Measurements from ENCODE around the gene GLUD2. TPM values are rescaled to one million over a fixed set of nuclear protein-coding genes. Genes with fewer than 3 reads are reported as not detected.
"Not testable (repeated sequence)": the region's sequence is repeated elsewhere in the genome, so short reads cannot be mapped to it uniquely, and the experiment has no call there.

GLUD2 gene
- total RNA-seq (2021; ENCODE audit: unreplicated experiment) (0.22 TPM), Bru-seq, nascent RNA (not detected), BruChase-seq, experiment 1, labeled RNA remaining after a 6-hour chase (percentile 38 among the genes with signal in this experiment), BruChase-seq, experiment 2, labeled RNA remaining after a 2-hour chase (percentile 26 among the genes with signal in this experiment)
- 0.49 and 0.95 TPM in 2 replicates for polyA plus RNA-seq (2012)
- long read RNA-seq = 0 reads

- BruUV-seq (replicated peaks); H3K9ac ChIP-seq (ENCODE audit: low read length); H2AFZ ChIP-seq (ENCODE audit: low read depth, low read length, poor library complexity, severe bottlenecking); ATAC-seq; H4K20me1 ChIP-seq (ENCODE audit: insufficient read depth); RAD21 ChIA-PET (ENCODE audit: low non-redundant PET in 1 of 2, low total read pairs in 2 of 2, uncharacterized antibody in 2 of 2, unreplicated experiment in 2 of 2); H3K27ac ChIP-seq (ENCODE audit: low read depth, low read length); H3K4me1 ChIP-seq (ENCODE audit: control insufficient read depth in 1 of 2, insufficient read depth in 2 of 2, low read length in 2 of 2); H3K36me3 ChIP-seq (ENCODE audit: control insufficient read depth in 1 of 2, insufficient read depth in 2 of 2, low read length in 2 of 2); POLR2A ChIA-PET; H3K9me2 ChIP-seq (ENCODE audit: insufficient read depth); intact Hi-C loops (cut with micrococcal nuclease); H3K9me3 ChIP-seq (ENCODE audit: control insufficient read depth in 1 of 2, insufficient read depth in 1 of 2, low read depth in 1 of 2, low read length in 2 of 2); H3K27me3 ChIP-seq (ENCODE audit: insufficient read depth, low read length); CTCF ChIA-PET; H3K4me3 ChIP-seq (replicated peaks in 1 of 2; ENCODE audit: low read depth in 1 of 2, low read length in 2 of 2); DNase-seq (ENCODE audit: low read depth, low spot score); H3K79me2 ChIP-seq (ENCODE audit: insufficient read depth, low read length); H3K4me2 ChIP-seq (ENCODE audit: low read length): not testable (repeated sequence)
Measured at GRCh38 chrX:121047441-121048419, at the start of gene GLUD2. Gene GLUD2, plus strand, starts transcription at chrX:121047610. Its CDS starts 75 bp downstream, at chrX:121047685.

DNA sequence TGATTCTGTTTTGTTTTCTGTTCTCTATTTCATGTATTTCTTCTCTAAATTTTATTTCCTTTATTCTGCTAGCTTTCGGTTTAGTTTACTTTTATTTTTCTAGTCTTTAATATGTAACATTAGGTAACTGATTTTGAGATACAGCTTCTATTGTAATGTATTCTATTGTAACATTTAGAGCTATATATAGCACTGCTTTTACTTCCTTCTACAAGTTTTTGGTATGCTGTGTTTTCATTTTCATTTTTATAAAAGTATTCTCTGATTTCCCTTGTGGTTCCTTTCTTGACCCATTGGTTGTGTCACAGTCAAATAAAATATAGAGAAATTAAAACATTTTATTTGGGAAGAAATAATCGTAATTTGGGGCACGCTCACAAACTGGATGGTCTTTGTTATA lies 48.0 kb upstream of the GLUD2 start:
- no peak overlapping the region for H3K9ac ChIP-seq (ENCODE audit: low read length)
- no peaks in the 10 kb centered on the region for H3K36me3 ChIP-seq (ENCODE audit: control insufficient read depth in 1 of 2, insufficient read depth in 2 of 2, low read length in 2 of 2)
- no peaks in the 10 kb centered on the region for H3K27me3 ChIP-seq (ENCODE audit: insufficient read depth, low read length)
- POLR2A ChIA-PET = no interaction called here
- ATAC-seq = no peak
- H3K4me1 ChIP-seq (ENCODE audit: control insufficient read depth in 1 of 2, insufficient read depth in 2 of 2, low read length in 2 of 2) = no peaks in the 10 kb centered on the region
- no peak overlapping the region for H3K27ac ChIP-seq (ENCODE audit: low read depth, low read length)
- H3K9me2 ChIP-seq (ENCODE audit: insufficient read depth) = no peaks in the 10 kb centered on the region
- BruUV-seq (replicated peaks) = no TSS peak
- no peak overlapping the region for H2AFZ ChIP-seq (ENCODE audit: low read depth, low read length, poor library complexity, severe bottlenecking)
- intact Hi-C loops (cut with micrococcal nuclease) = no loop called here
- H3K79me2 ChIP-seq (ENCODE audit: insufficient read depth, low read length) = no peaks in the 10 kb centered on the region
- RAD21 ChIA-PET (ENCODE audit: low non-redundant PET in 1 of 2, low total read pairs in 2 of 2, uncharacterized antibody in 2 of 2, unreplicated experiment in 2 of 2) = no interaction called here
- H3K4me2 ChIP-seq (ENCODE audit: low read length) = no peak overlapping the region
- H4K20me1 ChIP-seq (ENCODE audit: insufficient read depth) = no peaks in the 10 kb centered on the region
- no peaks in the 10 kb centered on the region for H3K9me3 ChIP-seq (ENCODE audit: control insufficient read depth in 1 of 2, insufficient read depth in 1 of 2, low read depth in 1 of 2, low read length in 2 of 2)
- DNase-seq (ENCODE audit: low read depth, low spot score) = no peak
- CTCF ChIA-PET = no interaction called here
- H3K4me3 ChIP-seq (replicated peaks in 1 of 2; ENCODE audit: low read depth in 1 of 2, low read length in 2 of 2) = no peak overlapping the region
- TF ChIP-seq CEBPB (IDR thresholded peaks at IDR 0.05; ENCODE audit: low read depth) (no peak), SIN3A (IDR thresholded peaks at IDR 0.05; ENCODE audit: low read depth) (no peak), POLR2AphosphoS5 (IDR thresholded peaks at IDR 0.05; ENCODE audit: low read depth, low read length) (no peak), EZH2 (IDR thresholded peaks at IDR 0.05) (no peak), RAD21 (IDR thresholded peaks at IDR 0.05; ENCODE audit: low read depth) (no peak), SRF (IDR thresholded peaks at IDR 0.05; ENCODE audit: low read depth) (no peak), CBX3 (IDR thresholded peaks at IDR 0.05; ENCODE audit: low read depth) (no peak), FOSL1 (IDR thresholded peaks at IDR 0.05; ENCODE audit: low read depth) (no peak), EGR1 (IDR thresholded peaks at IDR 0.05; ENCODE audit: low read depth) (no peak), POLR2A (IDR thresholded peaks at IDR 0.05; ENCODE audit: borderline replicate concordance, extremely low read depth, insufficient read depth, insufficient read length) (no peak), JUND (IDR thresholded peaks at IDR 0.05) (no peak), SP1 (IDR thresholded peaks at IDR 0.05; ENCODE audit: low read depth) (no peak), ZFX (IDR thresholded peaks at IDR 0.05) (no peak), TCF7L2 (IDR thresholded peaks at IDR 0.05; ENCODE audit: borderline replicate concordance, extremely low read depth, insufficient read depth, insufficient read length) (no peak), YY1 (IDR thresholded peaks at IDR 0.05; ENCODE audit: extremely low read depth, insufficient replicate concordance, low read depth, low read length) (no peak), ZBTB33 (IDR thresholded peaks at IDR 0.05; ENCODE audit: extremely low read depth, insufficient replicate concordance, low read length) (no peak)
- TF ChIP-seq, protein P1, sequence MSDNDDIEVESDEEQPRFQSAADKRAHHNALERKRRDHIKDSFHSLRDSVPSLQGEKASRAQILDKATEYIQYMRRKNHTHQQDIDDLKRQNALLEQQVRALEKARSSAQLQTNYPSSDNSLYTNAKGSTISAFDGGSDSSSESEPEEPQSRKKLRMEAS (IDR thresholded peaks at IDR 0.05) = no peak
